Duodenal mucosa (tissue), 2 donors: ENCODE data around the gene TBL3.

Source experiments
- H3K27ac ChIP-seq: one replicate; pipeline ENCODE4 v1.7.0; 2013; ENCODE audit warnings: low read depth, low read length
- H3K27me3 ChIP-seq, 2 donors: one replicate each; pipeline ENCODE4 v1.7.0; 2013; ENCODE audit warnings: low read length in 2 of 2, control low read depth in 1 of 2; ENCODE audit not compliant: insufficient read depth in 2 of 2, control insufficient read depth in 1 of 2
- H3K36me3 ChIP-seq, 2 donors: one replicate each; pipeline ENCODE4 v1.7.0; 2013; ENCODE audit warnings: low read length in 2 of 2, control low read depth in 1 of 2; ENCODE audit not compliant: insufficient read depth in 2 of 2, control insufficient read depth in 1 of 2
- H3K4me1 ChIP-seq, 2 donors: one replicate each; pipeline ENCODE4 v1.7.0; 2013; ENCODE audit warnings: low read length in 2 of 2, control low read depth in 1 of 2; ENCODE audit not compliant: insufficient read depth in 2 of 2, control insufficient read depth in 1 of 2
- H3K4me3 ChIP-seq, 2 donors: one replicate each; pipeline ENCODE4 v1.7.0; 2013; ENCODE audit warnings: low read length in 2 of 2, low read depth in 1 of 2
- H3K9ac ChIP-seq, 2 donors: one replicate each; pipeline ENCODE4 v1.7.0; 2013; ENCODE audit warnings: low read length in 2 of 2, low read depth in 1 of 2
- H3K9me3 ChIP-seq, 2 donors: one replicate each; pipeline ENCODE4 v1.7.0; 2013; ENCODE audit warnings: low read length in 2 of 2, control low read depth in 1 of 2; ENCODE audit not compliant: control insufficient read depth in 1 of 2

Gene TBL3

DNA sequence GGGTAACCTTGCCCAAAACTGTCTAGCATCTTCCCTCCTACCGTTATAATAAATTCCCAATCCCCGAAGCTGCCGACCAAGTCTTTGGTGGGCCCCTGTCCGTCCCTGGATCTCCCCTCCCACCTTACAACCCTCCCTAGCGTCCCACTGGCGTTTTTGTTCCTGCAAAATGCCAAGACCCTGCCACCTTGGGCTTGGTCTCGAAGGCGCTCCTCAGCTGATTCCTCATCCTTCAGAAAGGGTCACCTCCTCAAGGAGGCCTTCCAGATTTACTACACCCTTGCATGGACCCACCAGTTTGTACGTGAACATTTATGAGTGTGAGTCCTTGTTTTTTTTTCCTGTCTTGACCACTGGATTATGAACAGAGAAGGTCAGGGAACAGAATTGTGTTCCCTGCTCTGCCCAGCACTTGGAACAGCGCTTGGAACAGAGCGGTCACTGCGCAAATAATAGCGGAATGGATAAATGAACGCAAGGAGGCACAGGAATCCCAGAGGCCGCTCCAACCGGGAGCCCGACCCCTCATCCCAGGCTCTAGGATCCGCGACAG is 11.2 kb downstream of the TBL3 start:
- Histone ChIP-seq H3K4me1 (peaks cover 51 to 73% of the 10 kb centered on the region in 2 donors), H3K27ac (peak overlapping the region; percentile 73), H3K4me3 (peak overlapping the region; percentile 70 to 78), H3K36me3 (peaks cover 17 to 24% of the 10 kb centered on the region in 2 donors), H3K9me3 (no peaks in the 10 kb centered on the region), H3K27me3 (peaks cover 10 to 15% of the 10 kb centered on the region in 2 donors), H3K9ac (peak overlapping the region; percentile 76 to 79)

DNA sequence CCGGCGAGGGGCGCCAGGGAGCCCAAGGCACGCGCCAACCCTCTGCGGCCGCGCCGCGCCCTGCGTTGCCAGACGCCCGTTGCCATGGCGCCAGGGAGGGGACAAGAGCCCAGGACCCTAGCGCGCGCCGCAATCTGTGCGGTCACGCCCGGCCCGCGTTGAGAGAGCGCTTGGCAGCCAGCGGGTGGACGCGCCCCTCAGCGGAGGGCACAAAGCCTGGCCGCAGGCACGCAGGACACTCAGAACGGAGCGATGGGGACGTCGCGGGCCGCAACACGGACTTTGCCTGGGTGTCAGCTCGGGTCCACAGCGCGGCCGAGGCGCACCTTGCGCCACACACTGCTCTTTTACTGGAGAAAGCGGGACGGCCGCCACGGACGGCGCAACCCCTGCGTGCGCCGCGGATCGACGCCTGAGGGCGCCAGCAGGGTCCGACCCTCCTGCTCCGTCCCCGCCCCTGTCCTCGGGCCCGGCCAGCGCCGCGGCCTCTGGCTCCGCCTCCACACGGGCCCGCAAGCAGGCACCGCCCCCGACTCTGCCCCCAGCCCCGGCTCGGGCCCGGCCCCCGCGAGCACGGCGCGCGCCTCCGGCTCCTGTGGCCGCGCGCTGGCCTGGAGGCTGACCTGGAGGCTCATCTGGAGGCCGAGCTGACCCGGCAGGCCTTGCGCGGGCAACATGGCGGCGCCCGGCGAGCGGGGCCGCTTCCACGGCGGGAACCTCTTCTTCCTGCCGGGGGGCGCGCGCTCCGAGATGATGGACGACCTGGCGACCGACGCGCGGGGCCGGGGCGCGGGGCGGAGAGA is 11.9 kb downstream of the TBL3 start, which contains the start of gene GFER:
TSS of gene GFER (plus strand) at position 650 of the 803 bp plus-strand sequence. CDS start at position 676, 26 bp downstream.
- no peaks in the 10 kb centered on the region for H3K9me3 ChIP-seq
- peak within 1 kb of the TSS; percentile 78 to 86 for H3K4me3 ChIP-seq
- H3K27ac ChIP-seq: peak within 1 kb of the TSS; percentile 73
- peaks cover 17 to 18% of the 10 kb centered on the region in 2 donors for H3K36me3 ChIP-seq
- peak within 1 kb of the TSS; percentile 77 to 79 for H3K9ac ChIP-seq
- H3K4me1 ChIP-seq: peaks cover 55 to 66% of the 10 kb centered on the region in 2 donors
- peaks cover 14 to 18% of the 10 kb centered on the region in 2 donors for H3K27me3 ChIP-seq

DNA sequence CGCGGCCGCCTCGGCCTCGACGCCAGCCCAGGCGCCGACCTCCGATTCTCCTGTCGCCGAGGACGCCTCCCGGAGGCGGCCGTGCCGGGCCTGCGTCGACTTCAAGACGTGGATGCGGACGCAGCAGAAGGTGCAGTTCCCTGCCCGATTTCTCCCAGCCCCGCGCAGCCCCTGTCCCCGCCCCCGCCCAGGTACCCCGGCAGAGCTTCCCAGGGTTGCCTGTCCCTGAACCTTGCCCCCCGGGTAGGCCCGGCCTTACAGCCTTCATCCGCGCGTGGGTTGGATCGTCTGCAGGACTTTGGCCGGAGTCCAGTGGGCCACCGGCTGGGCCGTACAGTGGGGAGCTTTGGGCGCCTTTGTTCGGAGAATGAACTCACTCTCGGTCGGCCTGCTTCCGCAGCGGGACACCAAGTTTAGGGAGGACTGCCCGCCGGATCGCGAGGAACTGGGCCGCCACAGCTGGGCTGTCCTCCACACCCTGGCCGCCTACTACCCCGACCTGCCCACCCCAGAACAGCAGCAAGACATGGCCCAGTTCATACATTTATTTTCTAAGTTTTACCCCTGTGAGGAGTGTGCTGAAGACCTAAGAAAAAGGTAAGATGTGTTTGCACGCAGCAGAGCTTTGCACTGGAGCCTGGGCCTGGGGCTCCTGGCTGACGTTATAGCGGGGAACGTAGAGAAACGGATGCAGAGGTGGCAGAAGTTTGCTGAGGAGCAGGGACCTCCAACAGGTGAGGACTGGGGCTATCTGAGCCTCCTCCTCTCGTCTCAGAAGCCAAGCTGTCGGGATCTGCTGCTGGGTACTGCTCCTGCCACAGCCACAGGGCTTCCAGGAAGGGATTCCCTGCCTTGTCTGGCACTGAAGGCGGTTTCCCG is 12.7 kb downstream of the TBL3 start:
- Histone ChIP-seq H3K4me1 (peaks cover 63 to 68% of the 10 kb centered on the region in 2 donors), H3K9me3 (no peaks in the 10 kb centered on the region), H3K9ac (peak overlapping the region; percentile 77 to 79), H3K27me3 (peaks cover 22 to 26% of the 10 kb centered on the region in 2 donors), H3K27ac (peak overlapping the region; percentile 69), H3K36me3 (peaks cover 17 to 18% of the 10 kb centered on the region in 2 donors), H3K4me3 (peak overlapping the region; percentile 75 to 86)

DNA sequence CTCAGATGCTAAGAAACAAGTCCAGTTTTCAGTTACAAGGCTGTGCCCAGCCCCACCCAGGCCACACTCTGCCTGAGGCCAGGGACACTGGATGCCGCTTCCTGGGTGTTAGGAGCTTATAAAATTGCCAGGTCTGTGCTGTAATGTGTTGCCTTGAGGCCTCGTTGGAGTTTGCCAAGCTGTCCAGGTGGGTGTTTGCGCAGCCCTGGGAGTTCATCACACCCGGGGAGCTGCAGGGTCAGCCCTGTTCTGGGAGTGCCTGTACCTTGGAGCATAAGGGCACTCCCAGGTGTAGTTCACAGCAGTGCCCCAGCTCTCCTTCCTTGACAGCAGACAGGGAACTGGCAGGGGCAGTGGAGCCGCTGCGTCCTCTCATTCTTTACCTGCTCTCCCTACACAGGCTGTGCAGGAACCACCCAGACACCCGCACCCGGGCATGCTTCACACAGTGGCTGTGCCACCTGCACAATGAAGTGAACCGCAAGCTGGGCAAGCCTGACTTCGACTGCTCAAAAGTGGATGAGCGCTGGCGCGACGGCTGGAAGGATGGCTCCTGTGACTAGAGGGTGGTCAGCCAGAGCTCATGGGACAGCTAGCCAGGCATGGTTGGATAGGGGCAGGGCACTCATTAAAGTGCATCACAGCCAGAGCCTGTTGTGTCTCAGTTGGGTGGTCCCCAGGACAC is 13.8 kb downstream of the TBL3 start:
- Histone ChIP-seq H3K27me3 (peaks cover 21 to 29% of the 10 kb centered on the region in 2 donors), H3K27ac (peak overlapping the region; percentile 69), H3K9me3 (no peaks in the 10 kb centered on the region), H3K4me3 (peak overlapping the region; percentile 75 to 86), H3K4me1 (peaks cover 61 to 63% of the 10 kb centered on the region in 2 donors), H3K36me3 (peaks cover 17 to 18% of the 10 kb centered on the region in 2 donors), H3K9ac (peak overlapping the region; percentile 77 to 79)

DNA sequence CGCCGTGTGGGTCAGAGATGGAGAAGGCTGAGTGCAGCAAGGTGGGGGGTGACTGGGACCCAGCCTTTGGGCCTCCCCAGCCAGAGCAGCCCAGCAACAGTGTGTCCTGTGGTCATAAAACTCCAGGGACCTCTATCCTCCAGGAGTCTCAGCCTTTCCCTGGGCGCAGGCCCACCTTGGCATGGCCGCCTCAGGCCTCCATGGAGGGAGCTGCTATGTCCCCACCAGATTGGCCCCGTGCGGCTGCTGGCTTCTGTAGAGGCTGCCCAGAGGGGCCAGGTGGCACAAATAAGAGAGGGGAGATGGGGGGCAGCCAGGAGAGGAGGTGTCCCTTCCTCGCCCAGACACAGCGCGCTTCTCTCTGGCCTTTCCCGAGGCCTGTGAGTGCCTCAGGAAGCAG is 15.3 kb downstream of the TBL3 start:
- Histone ChIP-seq H3K36me3 (peaks cover 17 to 18% of the 10 kb centered on the region in 2 donors), H3K9me3 (no peaks in the 10 kb centered on the region), H3K27me3 (peaks cover 22 to 26% of the 10 kb centered on the region in 2 donors), H3K27ac (no peak overlapping the region), H3K9ac (no peak overlapping the region), H3K4me1 (peaks cover 58% of the 10 kb centered on the region in 2 donors), H3K4me3 (no peak overlapping the region)

DNA sequence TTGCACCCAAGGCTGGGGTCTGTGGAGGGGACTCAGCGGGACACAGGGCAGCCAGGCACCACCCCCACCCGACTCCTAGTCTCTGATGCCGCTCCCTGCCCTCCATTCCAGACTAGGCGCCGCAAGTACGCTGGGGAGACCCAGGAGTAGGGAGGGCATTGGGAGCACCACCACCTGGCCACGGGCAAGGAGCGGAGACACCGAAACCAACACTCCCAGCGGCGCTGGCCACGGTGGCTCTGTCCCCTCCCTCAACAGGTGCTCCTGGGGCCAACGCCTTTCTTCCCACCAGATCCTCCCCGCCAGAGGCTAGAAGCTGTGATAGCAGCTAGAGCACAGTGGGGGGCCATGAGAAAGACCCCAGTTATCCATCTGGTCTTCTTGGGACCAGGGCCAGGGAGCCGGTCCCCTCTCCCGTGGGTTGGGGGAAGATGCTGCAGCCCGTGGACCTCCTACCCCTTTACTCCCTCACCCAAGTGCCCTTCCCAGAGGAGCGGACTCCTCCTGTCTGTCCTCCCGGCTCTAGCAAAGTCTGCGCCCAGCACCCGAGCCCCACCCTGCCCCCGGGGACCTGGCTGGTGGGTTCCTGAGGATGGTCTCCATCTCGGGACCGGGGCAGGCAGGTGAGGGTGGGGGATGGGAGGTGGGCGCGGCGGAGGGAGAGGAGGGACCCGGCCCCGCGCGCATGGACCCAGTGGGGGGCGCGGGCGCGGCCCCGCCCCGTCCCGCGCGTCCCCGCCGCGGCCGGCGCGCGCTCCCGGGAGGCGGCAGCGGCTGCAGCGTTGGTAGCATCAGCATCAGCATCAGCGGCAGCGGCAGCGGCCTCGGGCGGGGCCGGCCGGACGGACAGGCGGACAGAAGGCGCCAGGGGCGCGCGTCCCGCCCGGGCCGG is 17.6 kb downstream of the TBL3 start, which contains the start of gene SYNGR3:
TSS of gene SYNGR3 (plus strand) at position 762 of the 892 bp plus-strand sequence. CDS start 133 bp downstream, outside the sequence.
- Histone ChIP-seq H3K9ac (peak within 1 kb of the TSS; percentile 43 to 54), H3K27ac (no peak within 1 kb of the TSS), H3K27me3 (peaks cover 22 to 26% of the 10 kb centered on the region in 2 donors), H3K36me3 (peaks cover 17 to 18% of the 10 kb centered on the region in 2 donors), H3K9me3 (no peaks in the 10 kb centered on the region), H3K4me3 (peak within 1 kb of the TSS; percentile 48 to 57), H3K4me1 (peaks cover 43 to 45% of the 10 kb centered on the region in 2 donors)

DNA sequence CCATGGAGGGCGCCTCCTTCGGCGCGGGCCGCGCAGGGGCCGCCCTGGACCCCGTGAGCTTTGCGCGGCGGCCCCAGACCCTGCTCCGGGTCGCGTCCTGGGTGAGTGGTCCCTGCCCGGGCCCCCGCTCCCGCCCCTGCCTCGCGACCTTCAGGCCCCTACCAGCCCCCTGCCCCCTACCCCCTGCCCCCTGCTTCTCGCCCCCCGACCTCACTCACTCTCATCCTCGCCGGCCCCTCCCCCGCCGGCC is 18.2 kb downstream of the TBL3 start:
- peaks cover 22 to 26% of the 10 kb centered on the region in 2 donors for H3K27me3 ChIP-seq
- H3K9me3 ChIP-seq: no peaks in the 10 kb centered on the region
- H3K36me3 ChIP-seq: peaks cover 17 to 18% of the 10 kb centered on the region in 2 donors
- H3K27ac ChIP-seq: no peak overlapping the region
- peaks cover 37 to 41% of the 10 kb centered on the region in 2 donors for H3K4me1 ChIP-seq
- H3K9ac ChIP-seq: peak overlapping the region in 1 of 2 donors; percentile 43
- H3K4me3 ChIP-seq: no peak overlapping the region

DNA sequence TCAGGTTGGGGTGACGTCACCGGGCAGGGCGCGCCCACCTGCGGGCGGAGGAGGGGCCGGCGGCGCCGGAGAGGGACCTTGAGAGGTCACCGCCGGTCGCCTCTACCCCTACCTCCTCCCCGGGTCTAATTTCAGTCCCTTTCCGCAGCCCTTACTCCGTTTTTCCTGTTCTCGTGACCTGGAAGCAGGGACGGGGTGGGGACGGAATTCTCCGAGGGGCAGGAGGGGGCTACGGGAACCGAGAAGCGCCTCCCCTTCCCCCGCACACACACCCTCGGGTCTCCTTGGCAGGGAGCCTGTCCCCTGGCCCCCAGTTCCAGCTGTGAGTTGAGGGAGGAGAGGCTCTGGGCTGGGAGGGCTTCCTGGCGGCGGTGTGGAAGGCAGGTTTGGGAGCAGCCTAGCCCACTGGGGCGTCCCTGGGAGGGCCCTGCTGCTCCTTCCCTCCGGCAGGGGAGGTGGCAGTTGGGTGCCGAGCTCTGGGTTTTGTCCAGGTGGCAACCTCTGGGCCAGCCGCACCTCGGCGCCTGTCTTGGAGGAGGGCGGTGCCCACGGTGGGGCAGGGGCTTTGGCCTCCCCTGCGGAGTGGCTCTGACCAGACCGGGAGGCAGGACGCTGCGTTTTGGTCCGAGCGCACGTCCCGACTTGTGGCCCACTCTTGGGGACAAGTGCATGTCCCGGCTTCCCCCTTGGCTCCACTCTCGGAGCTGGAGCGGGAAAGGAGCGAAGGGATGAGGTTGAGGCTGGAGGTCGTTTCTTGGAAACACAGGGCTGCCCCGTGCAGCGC is 18.7 kb downstream of the TBL3 start:
- Histone ChIP-seq H3K9me3 (no peaks in the 10 kb centered on the region), H3K4me3 (peak overlapping the region; percentile 48 to 57), H3K27ac (no peak overlapping the region)

More for the DNA sequence above, 18.7 kb downstream of the TBL3 start:
- H3K36me3 ChIP-seq: peaks cover 14 to 18% of the 10 kb centered on the region in 2 donors
- H3K27me3 ChIP-seq: peaks cover 22 to 26% of the 10 kb centered on the region in 2 donors
- peaks cover 32 to 35% of the 10 kb centered on the region in 2 donors for H3K4me1 ChIP-seq
- H3K9ac ChIP-seq: peak overlapping the region; percentile 43 to 54
